ENCODE results near the gene RASSF10.

- TF ChIP-seq CEBPB (IDR thresholded peaks at IDR 0.05) (no peak), EGR1 (IDR thresholded peaks at IDR 0.05) (no peak), ZBTB7A (IDR thresholded peaks at IDR 0.05; ENCODE audit: low read depth) (no peak), TEAD4 (IDR thresholded peaks at IDR 0.05) (no peak), FOXM1 (IDR thresholded peaks at IDR 0.05; ENCODE audit: borderline replicate concordance, low read depth) (no peak), EP300 (IDR thresholded peaks at IDR 0.05; ENCODE audit: borderline replicate concordance) (no peak), RAD21 (IDR thresholded peaks at IDR 0.05; ENCODE audit: low read depth) (no peak), USF1 (IDR thresholded peaks at IDR 0.05) (no peak), TAF1 (IDR thresholded peaks at IDR 0.05; ENCODE audit: low read depth) (no peak)
- TF ChIP-seq, protein P1, sequence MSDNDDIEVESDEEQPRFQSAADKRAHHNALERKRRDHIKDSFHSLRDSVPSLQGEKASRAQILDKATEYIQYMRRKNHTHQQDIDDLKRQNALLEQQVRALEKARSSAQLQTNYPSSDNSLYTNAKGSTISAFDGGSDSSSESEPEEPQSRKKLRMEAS (IDR thresholded peaks at IDR 0.05) = no peak
- TF ChIP-seq, protein P2, sequence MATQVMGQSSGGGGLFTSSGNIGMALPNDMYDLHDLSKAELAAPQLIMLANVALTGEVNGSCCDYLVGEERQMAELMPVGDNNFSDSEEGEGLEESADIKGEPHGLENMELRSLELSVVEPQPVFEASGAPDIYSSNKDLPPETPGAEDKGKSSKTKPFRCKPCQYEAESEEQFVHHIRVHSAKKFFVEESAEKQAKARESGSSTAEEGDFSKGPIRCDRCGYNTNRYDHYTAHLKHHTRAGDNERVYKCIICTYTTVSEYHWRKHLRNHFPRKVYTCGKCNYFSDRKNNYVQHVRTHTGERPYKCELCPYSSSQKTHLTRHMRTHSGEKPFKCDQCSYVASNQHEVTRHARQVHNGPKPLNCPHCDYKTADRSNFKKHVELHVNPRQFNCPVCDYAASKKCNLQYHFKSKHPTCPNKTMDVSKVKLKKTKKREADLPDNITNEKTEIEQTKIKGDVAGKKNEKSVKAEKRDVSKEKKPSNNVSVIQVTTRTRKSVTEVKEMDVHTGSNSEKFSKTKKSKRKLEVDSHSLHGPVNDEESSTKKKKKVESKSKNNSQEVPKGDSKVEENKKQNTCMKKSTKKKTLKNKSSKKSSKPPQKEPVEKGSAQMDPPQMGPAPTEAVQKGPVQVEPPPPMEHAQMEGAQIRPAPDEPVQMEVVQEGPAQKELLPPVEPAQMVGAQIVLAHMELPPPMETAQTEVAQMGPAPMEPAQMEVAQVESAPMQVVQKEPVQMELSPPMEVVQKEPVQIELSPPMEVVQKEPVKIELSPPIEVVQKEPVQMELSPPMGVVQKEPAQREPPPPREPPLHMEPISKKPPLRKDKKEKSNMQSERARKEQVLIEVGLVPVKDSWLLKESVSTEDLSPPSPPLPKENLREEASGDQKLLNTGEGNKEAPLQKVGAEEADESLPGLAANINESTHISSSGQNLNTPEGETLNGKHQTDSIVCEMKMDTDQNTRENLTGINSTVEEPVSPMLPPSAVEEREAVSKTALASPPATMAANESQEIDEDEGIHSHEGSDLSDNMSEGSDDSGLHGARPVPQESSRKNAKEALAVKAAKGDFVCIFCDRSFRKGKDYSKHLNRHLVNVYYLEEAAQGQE (IDR thresholded peaks at IDR 0.05; ENCODE audit: low read depth) = no peak
Measured at GRCh38 chr11:12999597-12999996, 9.5 kb upstream of the RASSF10 start.
